Common myeloid progenitor, CD34-positive (primary cell): ENCODE data around the gene MACROD2.

Source experiments
- CTCF ChIA-PET: fragments of 350-600 bp; sonication (Branson Sonifier 250); formaldehyde crosslinking; loops from one replicate; lab custom pipeline; 2021; ENCODE audit warnings: antibody characterized with exemption; lab: Charles Lee
- POLR2A ChIA-PET: fragments of 350-600 bp; sonication (Branson Sonifier 250); formaldehyde crosslinking; loops from one replicate; lab custom pipeline; 2021; ENCODE audit warnings: antibody characterized with exemption; lab: Charles Lee
- DNase-seq, 3 donors: peaks; one replicate each; pipeline versions ENCODE4 v3.0.0 to v3.0.0-alpha.2; 2013
- H3K27ac ChIP-seq, 2 experiments: 1 replicate in 1 of 2; 2 replicates in 1 of 2; pipeline ENCODE4 v1.7.0; 2013; ENCODE audit warnings: inconsistent platforms in 2 of 2, low read length in 2 of 2, mild to moderate bottlenecking in 2 of 2, low read depth in 1 of 2, moderate library complexity in 1 of 2; ENCODE audit not compliant: severe bottlenecking in 2 of 2, insufficient read depth in 1 of 2, poor library complexity in 1 of 2
- H3K27me3 ChIP-seq, 5 experiments: replicated peaks in 2 of 5; 1 replicate in 3 of 5; 2 replicates in 2 of 5; pipeline versions ENCODE4 v1.6.1 to v1.7.0; 2013; ENCODE audit warnings: low read length in 4 of 5, mild to moderate bottlenecking in 2 of 5, moderate library complexity in 2 of 5, inconsistent platforms in 1 of 5; ENCODE audit not compliant: insufficient read depth in 5 of 5, control insufficient read depth in 4 of 5
- H3K36me3 ChIP-seq, 4 experiments: 1 replicate in 2 of 4; 2 replicates in 2 of 4; pipeline versions ENCODE4 v1.6.1 to v1.7.0; 2013; ENCODE audit warnings: low read length in 3 of 4, control low read depth in 1 of 4, mild to moderate bottlenecking in 1 of 4; ENCODE audit not compliant: control insufficient read depth in 4 of 4, insufficient read depth in 4 of 4
- H3K4me1 ChIP-seq, 4 experiments: 1 replicate in 3 of 4; 2 replicates in 1 of 4; pipeline versions ENCODE4 v1.6.1 to v1.7.1; 2013; ENCODE audit warnings: low read length in 3 of 4, mild to moderate bottlenecking in 3 of 4, control low read depth in 1 of 4, inconsistent platforms in 1 of 4, moderate library complexity in 1 of 4; ENCODE audit not compliant: control insufficient read depth in 4 of 4, insufficient read depth in 4 of 4; ENCODE audit errors: control extremely low read depth in 1 of 4
- H3K4me3 ChIP-seq, 7 experiments: 1 replicate in 4 of 7; 2 replicates in 3 of 7; pipeline versions ENCODE4 v1.5.1 to v1.7.0; 2013; ENCODE audit warnings: mild to moderate bottlenecking in 7 of 7, low read length in 6 of 7, moderate library complexity in 6 of 7, inconsistent platforms in 2 of 7, low read depth in 2 of 7, control low read depth in 1 of 7; ENCODE audit not compliant: insufficient read depth in 4 of 7, control insufficient read depth in 1 of 7; ENCODE audit errors: extremely low read depth in 1 of 7
- H3K9me3 ChIP-seq, 5 experiments: 1 replicate in 4 of 5; 2 replicates in 1 of 5; pipeline versions ENCODE4 v1.6.1 to v1.7.1; 2013; ENCODE audit warnings: low read length in 4 of 5, mild to moderate bottlenecking in 2 of 5, inconsistent platforms in 1 of 5, low read depth in 1 of 5, moderate library complexity in 1 of 5; ENCODE audit not compliant: control insufficient read depth in 4 of 5, insufficient read depth in 2 of 5; ENCODE audit errors: control extremely low read depth in 1 of 5
- WGBS: methylation state at CpG from one replicate; pipeline ENCODE4 v1.1.5; 2013; ENCODE audit not compliant: insufficient coverage; 5-methylcytosine and 5-hydroxymethylcytosine counted together

Gene MACROD2

GRCh38 chr20:14234666-14235295, 239.5 kb downstream of the MACROD2 start:
- ChIA-PET CTCF (no interaction called here), POLR2A (no interaction called here)
- H3K27me3 ChIP-seq = no peaks in the 10 kb centered on the region
- H3K4me1 ChIP-seq = no peaks in the 10 kb centered on the region
- no peak for DNase-seq
- H3K36me3 ChIP-seq = no peaks in the 10 kb centered on the region
- WGBS = no CpG with 5 or more reads among the region's 2 CpGs
- no peak overlapping the region for H3K4me3 ChIP-seq
- H3K9me3 ChIP-seq = peaks cover 0 to 3% (median 0%) of the 10 kb centered on the region in 5 experiments
- H3K27ac ChIP-seq = no peak overlapping the region

- 83% methylated on average over 2 of the region's 2 CpGs for WGBS
These were observed 240.0 kb downstream of the MACROD2 start for GRCh38 chr20:14235355-14235754.

GRCh38 chr20:14245368-14245970, 250.2 kb downstream of the MACROD2 start:
- POLR2A ChIA-PET = interaction anchor here (0.7 kb wide), 1 partner anchor 75 kb away, joined by 4 read pairs; no protein-coding TSS in a partner anchor
- no peaks in the 10 kb centered on the region for H3K36me3 ChIP-seq
- H3K4me3 ChIP-seq = no peak overlapping the region
- WGBS = no CpG with 5 or more reads among the region's 1 CpG
- no peaks in the 10 kb centered on the region for H3K4me1 ChIP-seq
- no peaks in the 10 kb centered on the region for H3K27me3 ChIP-seq
- CTCF ChIA-PET = interaction anchor here (0.7 kb wide), 2 partner anchors 92 to 1507 kb away, joined by 3 read pairs; partner anchors contain the start of gene FLRT3
- H3K27ac ChIP-seq = no peak overlapping the region
- H3K9me3 ChIP-seq = no peaks in the 10 kb centered on the region
- no peak for DNase-seq

More at GRCh38 chr20:14235355-14235754, 240.0 kb downstream of the MACROD2 start:
- H3K27me3 ChIP-seq = no peaks in the 10 kb centered on the region
- no peak overlapping the region for H3K4me3 ChIP-seq
- peaks cover 0 to 3% (median 0%) of the 10 kb centered on the region in 5 experiments for H3K9me3 ChIP-seq
- no peak for DNase-seq
- no peak overlapping the region for H3K27ac ChIP-seq
- H3K4me1 ChIP-seq = no peaks in the 10 kb centered on the region
- no peaks in the 10 kb centered on the region for H3K36me3 ChIP-seq
- ChIA-PET CTCF (no interaction called here), POLR2A (no interaction called here)

GRCh38 chr20:14259689-14260088, 264.4 kb downstream of the MACROD2 start:
- no peak for DNase-seq
- peaks cover 0 to 1% (median 0%) of the 10 kb centered on the region in 5 experiments for H3K9me3 ChIP-seq
- H3K36me3 ChIP-seq = no peaks in the 10 kb centered on the region
- CTCF ChIA-PET = no interaction called here
- no peak overlapping the region for H3K4me3 ChIP-seq
- POLR2A ChIA-PET = no interaction called here
- no peak overlapping the region for H3K27ac ChIP-seq
- H3K4me1 ChIP-seq = no peaks in the 10 kb centered on the region
- H3K27me3 ChIP-seq = no peaks in the 10 kb centered on the region
- 86% methylated on average over 1 of the region's 1 CpG for WGBS

- DNase-seq = no peak
- ChIA-PET POLR2A (no interaction called here), CTCF (no interaction called here)
- no CpG with 5 or more reads among the region's 1 CpG for WGBS
- no peak overlapping the region for H3K27ac ChIP-seq
- H3K9me3 ChIP-seq = no peaks in the 10 kb centered on the region
- no peaks in the 10 kb centered on the region for H3K4me1 ChIP-seq
- H3K27me3 ChIP-seq = no peaks in the 10 kb centered on the region
- H3K4me3 ChIP-seq = no peak overlapping the region
- no peaks in the 10 kb centered on the region for H3K36me3 ChIP-seq
These were observed 265.1 kb downstream of the MACROD2 start for GRCh38 chr20:14260367-14260766.

- no peaks in the 10 kb centered on the region for H3K27me3 ChIP-seq
- H3K27ac ChIP-seq = no peak overlapping the region
- ChIA-PET POLR2A (no interaction called here), CTCF (no interaction called here)
- H3K4me1 ChIP-seq = no peaks in the 10 kb centered on the region
- no peaks in the 10 kb centered on the region for H3K36me3 ChIP-seq
- H3K4me3 ChIP-seq = no peak overlapping the region
- no peaks in the 10 kb centered on the region for H3K9me3 ChIP-seq
- no peak for DNase-seq
These were observed 269.6 kb downstream of the MACROD2 start for GRCh38 chr20:14264869-14265268.

- ChIA-PET CTCF (no interaction called here), POLR2A (no interaction called here)
- Histone ChIP-seq H3K4me3 (no peak overlapping the region), H3K36me3 (no peaks in the 10 kb centered on the region), H3K27ac (no peak overlapping the region), H3K9me3 (no peaks in the 10 kb centered on the region), H3K4me1 (no peaks in the 10 kb centered on the region), H3K27me3 (no peaks in the 10 kb centered on the region)
- DNase-seq = no peak
These were observed 270.9 kb downstream of the MACROD2 start for GRCh38 chr20:14266246-14266645.
